ENCODE data around the gene AKR1D1. TPM values are rescaled to one million over a fixed set of nuclear protein-coding genes. Genes with fewer than 3 reads are reported as not detected.
A peak's percentile ranks its signal among the peaks of the same experiment; 100 is the strongest.

Gene AKR1D1
- total and polyA plus RNA-seq, 2 donors: 0.05 TPM

- Histone ChIP-seq H3K4me3 (ENCODE audit: low read length in 2 of 2) (no peak overlapping the region), H3K9me3 (ENCODE audit: control insufficient read depth in 2 of 2, insufficient read depth in 1 of 2, low read length in 1 of 2) (no peaks in the 10 kb centered on the region), H3K36me3 (ENCODE audit: control insufficient read depth in 2 of 2, insufficient read depth in 2 of 2, low read length in 1 of 2) (no peaks in the 10 kb centered on the region), H3K4me1 (ENCODE audit: control insufficient read depth in 2 of 2, insufficient read depth in 2 of 2, low read length in 2 of 2) (no peaks in the 10 kb centered on the region), H3K27ac (ENCODE audit: low read depth in 1 of 2, low read length in 1 of 2) (no peak overlapping the region), H3K27me3 (ENCODE audit: control insufficient read depth in 2 of 2, insufficient read depth in 1 of 2, low read length in 1 of 2) (no peaks in the 10 kb centered on the region)
- no peak for DNase-seq (ENCODE audit: low read depth in 6 of 9, low spot score in 9 of 9)
- 94% methylated on average over 8 of the region's 8 CpGs for WGBS
These were observed 20.0 kb downstream of the AKR1D1 start for GRCh38 chr7:138095972-138096935.

DNA sequence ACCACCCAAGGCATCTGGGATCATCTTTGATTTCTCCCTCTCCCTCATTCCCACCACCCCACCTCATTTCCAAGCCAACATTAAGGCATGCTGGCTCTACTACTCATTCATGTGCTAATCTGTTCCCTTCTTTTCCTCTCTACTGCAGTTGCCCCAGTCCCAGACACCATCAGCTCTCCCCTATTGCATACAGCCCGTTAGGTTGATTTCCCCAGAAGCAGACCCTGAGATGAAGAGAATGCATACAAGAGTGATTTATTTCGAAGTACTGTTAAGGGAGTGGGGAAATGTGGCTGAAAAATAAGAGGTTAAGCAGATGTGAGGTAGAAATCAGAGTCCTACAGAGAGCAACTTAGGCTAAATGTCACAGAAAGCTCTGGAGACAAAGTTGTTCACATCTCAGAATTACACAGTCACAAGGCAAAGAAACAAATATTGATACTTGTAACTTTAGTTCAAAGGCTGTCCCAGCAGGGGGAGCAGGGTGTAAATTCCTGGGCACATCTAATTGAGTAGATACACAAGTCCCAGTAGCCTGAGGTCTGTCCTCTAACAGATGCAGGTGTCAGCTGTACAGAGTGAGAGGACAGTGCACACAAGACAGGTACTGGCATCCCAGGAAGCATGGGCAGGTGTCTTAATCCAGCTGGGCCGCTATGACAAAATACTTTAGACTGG lies 20.9 kb downstream of the AKR1D1 start:
- H3K36me3 ChIP-seq (ENCODE audit: control insufficient read depth in 2 of 2, insufficient read depth in 2 of 2, low read length in 1 of 2): no peaks in the 10 kb centered on the region
- no peak overlapping the region for H3K27ac ChIP-seq (ENCODE audit: low read depth in 1 of 2, low read length in 1 of 2)
- peak in 4 of 9 donors; percentile 5 to 39 (median 14) for DNase-seq (ENCODE audit: low read depth in 6 of 9, low spot score in 9 of 9)
- no peaks in the 10 kb centered on the region for H3K4me1 ChIP-seq (ENCODE audit: control insufficient read depth in 2 of 2, insufficient read depth in 2 of 2, low read length in 2 of 2)
- H3K27me3 ChIP-seq (ENCODE audit: control insufficient read depth in 2 of 2, insufficient read depth in 1 of 2, low read length in 1 of 2): no peaks in the 10 kb centered on the region
- H3K9me3 ChIP-seq (ENCODE audit: control insufficient read depth in 2 of 2, insufficient read depth in 1 of 2, low read length in 1 of 2): no peaks in the 10 kb centered on the region
- 94% methylated on average over 3 of the region's 3 CpGs for WGBS
- H3K4me3 ChIP-seq (ENCODE audit: low read length in 2 of 2): no peak overlapping the region

DNA sequence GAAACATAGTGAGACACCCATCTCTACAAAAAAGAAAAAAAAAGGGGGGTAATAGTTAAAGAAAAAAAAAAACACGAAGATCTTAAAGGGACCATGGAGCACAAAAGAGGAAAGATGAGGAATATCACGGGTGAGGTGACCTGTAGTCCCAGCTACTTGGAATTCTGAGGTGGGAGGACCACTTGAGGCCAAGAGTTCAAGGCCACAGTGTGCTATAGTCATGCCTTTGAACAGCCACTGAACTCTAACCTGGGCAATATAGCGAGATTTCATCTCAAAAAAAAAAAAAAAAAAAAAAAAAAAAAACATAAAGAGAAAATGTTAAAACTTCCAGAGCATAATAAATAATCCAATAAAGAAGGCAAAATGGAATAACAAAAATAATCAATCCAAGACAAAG lies 23.6 kb downstream of the AKR1D1 start:
- WGBS: 92% methylated on average over 3 of the region's 3 CpGs
- H3K36me3 ChIP-seq (ENCODE audit: control insufficient read depth in 2 of 2, insufficient read depth in 2 of 2, low read length in 1 of 2): no peaks in the 10 kb centered on the region
- H3K27ac ChIP-seq (ENCODE audit: low read depth in 1 of 2, low read length in 1 of 2): no peak overlapping the region
- DNase-seq (ENCODE audit: low read depth in 6 of 9, low spot score in 9 of 9): no peak
- no peak overlapping the region for H3K4me3 ChIP-seq (ENCODE audit: low read length in 2 of 2)
- no peaks in the 10 kb centered on the region for H3K27me3 ChIP-seq (ENCODE audit: control insufficient read depth in 2 of 2, insufficient read depth in 1 of 2, low read length in 1 of 2)
- H3K4me1 ChIP-seq (ENCODE audit: control insufficient read depth in 2 of 2, insufficient read depth in 2 of 2, low read length in 2 of 2): no peaks in the 10 kb centered on the region
- no peaks in the 10 kb centered on the region for H3K9me3 ChIP-seq (ENCODE audit: control insufficient read depth in 2 of 2, insufficient read depth in 1 of 2, low read length in 1 of 2)

DNA sequence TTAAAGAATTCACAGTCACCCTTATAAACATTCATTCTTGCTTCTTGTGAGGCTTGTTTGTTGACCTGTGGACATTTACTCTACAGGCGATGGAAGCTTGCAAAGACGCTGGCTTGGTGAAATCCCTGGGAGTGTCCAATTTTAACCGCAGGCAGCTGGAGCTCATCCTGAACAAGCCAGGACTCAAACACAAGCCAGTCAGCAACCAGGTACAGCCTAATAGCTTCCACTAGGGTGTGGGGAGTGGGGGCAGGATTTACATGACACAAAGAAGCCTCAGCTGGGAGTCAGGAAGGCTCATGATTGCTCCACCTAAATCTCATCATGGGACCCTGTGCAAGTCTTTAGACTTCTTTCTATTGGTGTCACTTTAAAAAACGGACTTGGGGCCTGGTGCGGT lies 29.0 kb downstream of the AKR1D1 start:
- DNase-seq (ENCODE audit: low read depth in 6 of 9, low spot score in 9 of 9): no peak

GRCh38 chr7:138115047-138115446 lies 38.8 kb downstream of the AKR1D1 start:
- H3K4me1 ChIP-seq (ENCODE audit: control insufficient read depth in 2 of 2, insufficient read depth in 2 of 2, low read length in 2 of 2): peaks cover 0 to 2% of the 10 kb centered on the region in 2 donors
- H3K4me3 ChIP-seq (ENCODE audit: low read length in 2 of 2): no peak overlapping the region
- no peaks in the 10 kb centered on the region for H3K36me3 ChIP-seq (ENCODE audit: control insufficient read depth in 2 of 2, insufficient read depth in 2 of 2, low read length in 1 of 2)
- WGBS: 98% methylated on average over 3 of the region's 3 CpGs
- H3K27me3 ChIP-seq (ENCODE audit: control insufficient read depth in 2 of 2, insufficient read depth in 1 of 2, low read length in 1 of 2): no peaks in the 10 kb centered on the region
- DNase-seq (ENCODE audit: low read depth in 6 of 9, low spot score in 9 of 9): no peak
- no peaks in the 10 kb centered on the region for H3K9me3 ChIP-seq (ENCODE audit: control insufficient read depth in 2 of 2, insufficient read depth in 1 of 2, low read length in 1 of 2)
- H3K27ac ChIP-seq (ENCODE audit: low read depth in 1 of 2, low read length in 1 of 2): no peak overlapping the region

More for the DNA sequence above, 29.0 kb downstream of the AKR1D1 start:
- Histone ChIP-seq H3K36me3 (ENCODE audit: control insufficient read depth in 2 of 2, insufficient read depth in 2 of 2, low read length in 1 of 2) (no peaks in the 10 kb centered on the region), H3K27me3 (ENCODE audit: control insufficient read depth in 2 of 2, insufficient read depth in 1 of 2, low read length in 1 of 2) (no peaks in the 10 kb centered on the region), H3K4me1 (ENCODE audit: control insufficient read depth in 2 of 2, insufficient read depth in 2 of 2, low read length in 2 of 2) (no peaks in the 10 kb centered on the region), H3K9me3 (ENCODE audit: control insufficient read depth in 2 of 2, insufficient read depth in 1 of 2, low read length in 1 of 2) (no peaks in the 10 kb centered on the region), H3K4me3 (ENCODE audit: low read length in 2 of 2) (no peak overlapping the region), H3K27ac (ENCODE audit: low read depth in 1 of 2, low read length in 1 of 2) (no peak overlapping the region)
- 99% methylated on average over 5 of the region's 5 CpGs for WGBS

DNA sequence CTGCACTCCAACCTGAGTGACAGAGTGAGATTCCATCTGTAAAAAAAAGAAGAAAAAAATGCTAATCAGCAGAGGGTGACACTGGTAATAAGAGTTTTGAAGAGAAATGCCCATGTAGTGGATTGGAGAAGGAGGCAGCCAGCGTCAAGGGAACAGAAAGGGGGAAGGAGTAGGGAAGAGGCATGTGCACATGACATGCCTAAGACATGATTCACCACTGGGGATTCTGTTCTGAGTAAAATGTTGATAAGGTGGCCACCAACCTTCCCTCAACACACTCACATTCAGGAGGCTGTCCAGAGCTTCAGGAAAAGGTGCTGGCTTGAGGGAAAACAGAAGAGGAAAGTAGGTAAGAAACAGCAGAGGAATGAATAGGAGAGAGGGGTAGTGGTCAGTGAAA lies 39.9 kb downstream of the AKR1D1 start:
- no peak for DNase-seq (ENCODE audit: low read depth in 6 of 9, low spot score in 9 of 9)
- Histone ChIP-seq H3K4me1 (ENCODE audit: control insufficient read depth in 2 of 2, insufficient read depth in 2 of 2, low read length in 2 of 2) (no peaks in the 10 kb centered on the region), H3K9me3 (ENCODE audit: control insufficient read depth in 2 of 2, insufficient read depth in 1 of 2, low read length in 1 of 2) (no peaks in the 10 kb centered on the region), H3K27ac (ENCODE audit: low read depth in 1 of 2, low read length in 1 of 2) (no peak overlapping the region), H3K4me3 (ENCODE audit: low read length in 2 of 2) (no peak overlapping the region), H3K27me3 (ENCODE audit: control insufficient read depth in 2 of 2, insufficient read depth in 1 of 2, low read length in 1 of 2) (no peaks in the 10 kb centered on the region), H3K36me3 (ENCODE audit: control insufficient read depth in 2 of 2, insufficient read depth in 2 of 2, low read length in 1 of 2) (no peaks in the 10 kb centered on the region)
- WGBS: 90% methylated on average over 1 of the region's 1 CpG

GRCh38 chr7:138116892-138117291 lies 40.6 kb downstream of the AKR1D1 start:
- H3K9me3 ChIP-seq (ENCODE audit: control insufficient read depth in 2 of 2, insufficient read depth in 1 of 2, low read length in 1 of 2): no peaks in the 10 kb centered on the region
- no peaks in the 10 kb centered on the region for H3K27me3 ChIP-seq (ENCODE audit: control insufficient read depth in 2 of 2, insufficient read depth in 1 of 2, low read length in 1 of 2)
- H3K36me3 ChIP-seq (ENCODE audit: control insufficient read depth in 2 of 2, insufficient read depth in 2 of 2, low read length in 1 of 2): no peaks in the 10 kb centered on the region
- DNase-seq (ENCODE audit: low read depth in 6 of 9, low spot score in 9 of 9): no peak
- no peaks in the 10 kb centered on the region for H3K4me1 ChIP-seq (ENCODE audit: control insufficient read depth in 2 of 2, insufficient read depth in 2 of 2, low read length in 2 of 2)
- 94% methylated on average over 2 of the region's 2 CpGs for WGBS
- H3K27ac ChIP-seq (ENCODE audit: low read depth in 1 of 2, low read length in 1 of 2): no peak overlapping the region
- H3K4me3 ChIP-seq (ENCODE audit: low read length in 2 of 2): no peak overlapping the region

- H3K27me3 ChIP-seq (ENCODE audit: control insufficient read depth in 2 of 2, insufficient read depth in 1 of 2, low read length in 1 of 2): no peaks in the 10 kb centered on the region
- no peaks in the 10 kb centered on the region for H3K9me3 ChIP-seq (ENCODE audit: control insufficient read depth in 2 of 2, insufficient read depth in 1 of 2, low read length in 1 of 2)
- no peak for DNase-seq (ENCODE audit: low read depth in 6 of 9, low spot score in 9 of 9)
- H3K27ac ChIP-seq (ENCODE audit: low read depth in 1 of 2, low read length in 1 of 2): no peak overlapping the region
- H3K36me3 ChIP-seq (ENCODE audit: control insufficient read depth in 2 of 2, insufficient read depth in 2 of 2, low read length in 1 of 2): no peaks in the 10 kb centered on the region
- no peak overlapping the region for H3K4me3 ChIP-seq (ENCODE audit: low read length in 2 of 2)
- H3K4me1 ChIP-seq (ENCODE audit: control insufficient read depth in 2 of 2, insufficient read depth in 2 of 2, low read length in 2 of 2): no peaks in the 10 kb centered on the region
- 95% methylated on average over 10 of the region's 10 CpGs for WGBS
These were observed 44.0 kb downstream of the AKR1D1 start for GRCh38 chr7:138120140-138120827.

GRCh38 chr7:138122162-138122561 lies 45.9 kb downstream of the AKR1D1 start:
- Histone ChIP-seq H3K4me1 (ENCODE audit: control insufficient read depth in 2 of 2, insufficient read depth in 2 of 2, low read length in 2 of 2) (no peaks in the 10 kb centered on the region), H3K36me3 (ENCODE audit: control insufficient read depth in 2 of 2, insufficient read depth in 2 of 2, low read length in 1 of 2) (no peaks in the 10 kb centered on the region), H3K9me3 (ENCODE audit: control insufficient read depth in 2 of 2, insufficient read depth in 1 of 2, low read length in 1 of 2) (no peaks in the 10 kb centered on the region), H3K27ac (ENCODE audit: low read depth in 1 of 2, low read length in 1 of 2) (no peak overlapping the region), H3K4me3 (ENCODE audit: low read length in 2 of 2) (no peak overlapping the region), H3K27me3 (ENCODE audit: control insufficient read depth in 2 of 2, insufficient read depth in 1 of 2, low read length in 1 of 2) (no peaks in the 10 kb centered on the region)
- 97% methylated on average over 23 of the region's 23 CpGs for whole genome bisulfite sequencing
- no peak for DNase-seq (ENCODE audit: low read depth in 6 of 9, low spot score in 9 of 9)
